Measurements from ENCODE around the gene KCNJ16.

The KCNJ16 gene

DNA sequence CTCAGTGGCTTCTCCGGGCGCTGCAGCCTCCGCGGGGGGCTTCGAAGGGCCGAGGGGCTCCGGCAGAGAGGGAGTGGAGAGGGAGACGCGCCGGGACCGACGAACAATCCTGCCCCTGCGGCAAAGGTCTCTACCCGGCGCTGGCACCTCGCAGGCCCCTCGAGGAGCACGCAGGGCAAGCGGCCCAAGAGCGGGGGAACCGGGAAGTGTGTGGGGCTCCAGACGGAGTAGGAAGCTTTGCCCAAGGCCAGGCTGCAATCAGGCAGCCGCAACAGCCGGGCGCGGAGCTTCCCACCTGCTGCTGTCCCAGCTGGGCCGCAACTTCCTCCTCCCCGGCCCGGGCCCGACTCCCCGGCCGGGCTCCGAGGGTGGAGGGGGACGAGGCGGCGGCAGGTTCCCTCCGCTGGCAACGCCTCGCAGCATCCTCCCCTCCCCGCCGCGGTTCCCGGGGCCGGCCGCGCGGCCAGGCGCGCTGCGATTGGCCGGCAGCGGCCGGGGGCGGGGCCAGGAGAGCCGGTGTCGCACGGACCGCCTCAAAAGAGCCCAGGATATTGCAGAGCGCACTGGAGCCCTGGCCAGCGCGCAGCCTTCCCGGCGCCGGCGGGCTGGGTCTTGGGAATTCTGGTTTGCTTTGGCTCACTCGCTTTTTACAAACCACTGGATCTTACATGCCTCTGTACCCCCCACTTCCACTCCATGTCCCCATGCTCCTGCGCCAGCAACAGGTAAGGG, 94.1 kb downstream of the KCNJ16 start, which contains the start of gene KCNJ2:
Gene KCNJ2 (plus strand): TSS at position 556 of the 732 bp plus-strand sequence. CDS start 5,508 bp downstream, outside the sequence.
- peak in 1 of 2 donors; percentile 4 for DNase-seq (ENCODE audit: low read depth in 2 of 2, low spot score in 1 of 2)

DNA sequence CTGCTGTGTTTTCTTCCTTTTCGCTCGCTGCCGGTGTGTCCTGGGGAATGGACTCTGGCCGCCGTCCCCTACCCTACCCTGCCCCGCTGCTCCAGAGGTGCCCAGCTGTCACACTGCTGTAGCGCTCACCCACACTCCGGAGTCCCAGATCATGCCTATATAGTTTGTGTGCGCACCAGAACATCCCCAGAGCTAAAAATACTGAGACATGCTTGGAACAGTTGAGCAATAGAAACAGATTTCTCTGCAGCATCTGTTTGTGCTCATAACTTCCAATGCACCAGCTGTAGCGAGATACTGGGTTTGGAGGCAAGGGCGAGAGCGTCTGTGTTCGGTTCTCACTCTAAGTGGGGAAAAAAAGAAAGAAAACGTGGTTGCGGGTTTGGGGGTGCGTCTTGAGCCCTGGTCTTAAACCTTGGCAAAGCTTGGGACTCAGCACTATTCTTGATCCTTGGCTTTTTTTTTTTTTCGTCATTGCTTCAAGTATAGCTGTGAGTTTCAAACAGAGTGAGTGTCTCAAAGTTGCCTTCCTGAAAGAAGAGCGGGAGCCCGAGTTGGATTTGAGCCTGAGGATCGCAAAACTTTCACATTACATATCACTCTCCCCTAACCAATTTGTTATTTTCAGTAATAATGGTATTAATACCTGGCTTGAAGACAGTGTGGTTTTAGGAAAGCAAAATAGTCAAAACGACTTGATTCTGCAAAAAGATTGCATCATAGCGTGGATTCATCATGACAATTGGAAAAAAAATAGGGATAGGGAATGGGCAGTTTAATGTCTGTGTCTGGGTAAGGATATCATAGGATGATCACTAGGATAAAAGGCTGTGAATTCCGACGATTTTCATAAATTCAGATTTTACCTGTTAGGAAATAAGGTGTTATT, 94.9 kb downstream of the KCNJ16 start:
- DNase-seq (ENCODE audit: low read depth in 2 of 2, low spot score in 1 of 2): no peak

GRCh38 chr17:70171159-70171558, 96.1 kb downstream of the KCNJ16 start:
- no peak for DNase-seq (ENCODE audit: low read depth in 2 of 2, low spot score in 1 of 2)

GRCh38 chr17:70172449-70172848, 97.4 kb downstream of the KCNJ16 start:
- no peak for DNase-seq (ENCODE audit: low read depth in 2 of 2, low spot score in 1 of 2)

DNA sequence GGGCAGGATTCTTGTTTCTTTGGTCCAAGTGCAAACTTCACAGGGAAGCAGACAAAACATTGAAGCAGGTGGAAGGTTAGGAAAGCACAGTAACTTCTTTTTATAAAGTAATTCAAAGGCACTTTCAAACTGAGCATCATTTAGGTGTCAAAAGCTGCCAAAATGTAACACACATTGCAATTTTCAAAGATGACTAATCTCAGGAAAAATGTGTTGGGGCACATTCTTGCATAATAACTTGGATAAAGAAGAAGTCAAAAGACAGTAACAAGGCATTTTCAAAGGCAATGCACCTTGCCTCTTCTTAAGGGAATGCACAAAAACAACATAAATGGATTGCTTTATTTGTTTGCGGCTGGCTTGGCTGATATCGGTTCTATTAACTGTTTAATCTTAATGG, 97.9 kb downstream of the KCNJ16 start:
- no peak for DNase-seq (ENCODE audit: low read depth in 2 of 2, low spot score in 1 of 2)

- DNase-seq (ENCODE audit: low read depth in 2 of 2, low spot score in 1 of 2): no peak
These were observed 98.7 kb downstream of the KCNJ16 start for GRCh38 chr17:70173681-70174080.

DNA sequence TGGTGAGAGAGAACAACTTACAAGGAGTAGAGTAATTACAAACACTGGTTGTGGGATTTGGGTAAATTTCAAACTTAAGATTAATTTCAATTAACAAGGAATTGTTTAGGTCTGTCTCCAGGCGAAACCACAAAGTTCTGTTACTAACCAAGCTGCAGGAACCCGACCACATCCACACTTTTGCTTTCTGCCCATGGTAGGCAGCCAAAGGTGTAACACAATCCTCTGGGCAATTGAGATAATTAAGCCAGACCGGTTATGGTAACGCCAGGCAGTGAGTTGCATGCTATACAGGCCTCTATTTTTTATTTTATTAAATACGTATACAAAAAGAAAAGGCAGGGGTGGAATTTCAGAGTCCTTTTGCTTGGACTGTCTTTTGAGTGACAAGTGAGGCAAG, 106.4 kb downstream of the KCNJ16 start:
- DNase-seq (ENCODE audit: low read depth in 2 of 2, low spot score in 1 of 2): no peak

- no peak for DNase-seq (ENCODE audit: low read depth in 2 of 2, low spot score in 1 of 2)
These were observed 106.8 kb downstream of the KCNJ16 start for GRCh38 chr17:70181866-70182265.

- DNase-seq (ENCODE audit: low read depth in 2 of 2, low spot score in 1 of 2): no peak
These were observed 108.5 kb downstream of the KCNJ16 start for GRCh38 chr17:70183508-70183907.

- DNase-seq (ENCODE audit: low read depth in 2 of 2, low spot score in 1 of 2): no peak
These were observed 109.2 kb downstream of the KCNJ16 start for GRCh38 chr17:70184207-70184606.

DNA sequence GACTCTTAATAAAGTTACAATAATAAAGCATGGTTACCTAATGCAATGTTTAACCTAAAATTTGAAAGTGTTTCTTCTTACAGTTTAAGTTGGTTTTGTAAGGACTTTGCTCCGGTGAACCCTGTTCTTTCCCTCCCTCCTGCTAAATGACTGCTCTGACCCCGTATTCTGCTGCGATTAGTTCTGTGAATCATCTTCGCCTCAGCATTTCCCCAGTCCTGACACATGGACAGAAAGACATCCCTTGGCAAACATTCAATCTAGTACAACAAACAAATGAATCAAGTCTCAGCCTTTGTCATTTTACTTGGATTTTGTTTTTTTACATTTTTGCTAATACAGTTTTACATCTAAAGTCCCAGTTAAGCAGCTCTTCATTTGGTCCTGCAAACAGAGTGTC, 109.7 kb downstream of the KCNJ16 start:
- DNase-seq (ENCODE audit: low read depth in 2 of 2, low spot score in 1 of 2): no peak

Data from stimulated activated CD8-positive, alpha-beta memory T cell treated with anti-CD3 and anti-CD28 coated beads, Interleukin-4, amount 100 ng/mL, for 4 hours (primary cell).